ENCODE measurements around the gene YIF1A.
"Not testable (repeated sequence)": the region's sequence is repeated elsewhere in the genome, so short reads cannot be mapped to it uniquely, and the experiment has no call there.

Gene YIF1A

DNA sequence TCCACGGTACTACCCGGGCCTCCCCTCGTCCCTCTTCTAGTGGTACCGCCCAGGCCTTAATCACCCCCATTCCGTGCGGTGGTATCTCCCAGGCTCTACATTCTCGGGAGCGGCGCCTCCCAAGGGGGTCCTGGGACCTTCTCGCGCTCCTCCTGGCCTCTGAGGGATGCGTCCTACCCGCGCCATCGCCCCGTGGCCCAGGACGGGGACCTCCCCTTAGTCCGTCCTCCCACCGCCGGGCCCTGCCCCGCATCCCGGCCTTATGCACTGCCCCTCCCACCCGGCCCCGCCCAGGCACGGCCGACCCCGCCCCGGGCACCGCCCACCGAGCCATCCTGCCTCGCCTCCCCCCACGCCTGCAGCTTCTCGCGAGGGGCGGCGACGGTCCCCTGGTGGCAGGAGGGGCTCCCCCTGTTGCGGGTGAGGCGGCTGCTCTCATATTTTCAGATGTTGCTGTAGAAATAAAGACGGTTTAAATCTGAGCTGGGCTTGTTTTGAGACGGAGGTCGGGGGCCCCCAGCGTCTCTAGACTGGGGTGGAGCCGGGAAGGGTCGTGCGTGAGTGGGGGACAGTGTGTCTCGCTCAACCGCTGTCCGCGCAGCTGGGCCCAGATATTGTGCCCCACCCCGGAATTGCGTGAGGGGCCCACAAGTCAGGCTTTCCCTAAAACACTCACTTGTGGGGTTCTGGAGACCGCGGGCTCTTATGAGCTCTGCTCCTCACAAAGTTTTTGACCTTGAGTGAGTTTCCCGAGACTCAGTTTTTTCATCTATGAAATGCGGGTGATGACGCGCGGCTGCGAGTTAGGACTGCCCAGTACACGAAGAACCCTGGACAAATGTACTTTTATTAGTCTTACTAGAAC, 21.3 kb downstream of the YIF1A start:
- peak; percentile 90 for DNase-seq

DNA sequence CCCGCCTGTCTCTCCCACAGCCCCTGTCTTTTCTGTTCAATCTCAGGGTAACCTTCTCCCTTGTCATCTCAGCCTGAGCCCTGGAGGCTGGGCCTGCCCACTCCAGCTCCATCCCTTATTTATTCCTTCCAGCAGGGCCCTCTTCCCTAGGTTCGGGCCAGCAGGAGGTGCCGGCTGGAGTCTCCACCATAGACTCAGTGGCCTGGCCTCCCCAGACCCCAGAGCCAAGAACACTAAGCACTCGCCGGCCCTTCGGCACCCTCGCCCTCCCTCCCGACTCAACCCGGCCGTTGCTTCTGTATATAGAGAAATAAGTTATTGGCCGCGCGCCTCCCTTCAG, 21.9 kb downstream of the YIF1A start:
- DNase-seq, result no peak

DNA sequence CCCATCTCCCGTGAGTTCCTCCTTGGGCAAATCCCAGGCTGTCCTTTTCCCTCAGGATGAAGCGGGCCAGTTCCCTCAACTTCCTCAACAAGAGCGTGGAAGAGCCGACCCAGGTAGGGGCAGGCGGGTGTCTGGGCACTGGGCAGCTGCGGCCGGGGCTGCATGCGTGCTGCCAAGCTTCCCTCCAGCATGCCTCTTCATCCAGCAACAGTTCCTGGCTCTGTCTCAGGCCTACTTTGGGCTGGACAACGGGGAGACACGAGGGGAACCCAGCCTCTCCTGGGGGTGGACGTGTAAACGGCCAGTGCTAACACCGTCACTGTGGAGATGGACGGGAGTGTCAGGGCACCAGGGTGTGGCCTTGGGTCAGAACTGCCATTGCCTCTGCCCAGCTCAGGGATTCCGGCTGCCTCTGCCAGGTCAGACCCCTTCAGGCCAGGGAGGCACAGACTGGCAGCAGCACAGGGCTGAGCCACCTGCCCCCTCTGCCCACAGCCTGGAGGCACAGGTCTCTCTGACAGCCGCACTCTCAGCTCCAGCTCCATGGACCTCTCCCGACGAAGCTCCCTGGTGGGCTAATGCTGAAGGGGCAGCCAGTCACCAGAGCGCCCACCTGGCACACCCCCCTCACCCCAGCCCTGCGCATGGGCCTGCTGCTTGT, 22.4 kb downstream of the YIF1A start:
- no peak for DNase-seq

DNA sequence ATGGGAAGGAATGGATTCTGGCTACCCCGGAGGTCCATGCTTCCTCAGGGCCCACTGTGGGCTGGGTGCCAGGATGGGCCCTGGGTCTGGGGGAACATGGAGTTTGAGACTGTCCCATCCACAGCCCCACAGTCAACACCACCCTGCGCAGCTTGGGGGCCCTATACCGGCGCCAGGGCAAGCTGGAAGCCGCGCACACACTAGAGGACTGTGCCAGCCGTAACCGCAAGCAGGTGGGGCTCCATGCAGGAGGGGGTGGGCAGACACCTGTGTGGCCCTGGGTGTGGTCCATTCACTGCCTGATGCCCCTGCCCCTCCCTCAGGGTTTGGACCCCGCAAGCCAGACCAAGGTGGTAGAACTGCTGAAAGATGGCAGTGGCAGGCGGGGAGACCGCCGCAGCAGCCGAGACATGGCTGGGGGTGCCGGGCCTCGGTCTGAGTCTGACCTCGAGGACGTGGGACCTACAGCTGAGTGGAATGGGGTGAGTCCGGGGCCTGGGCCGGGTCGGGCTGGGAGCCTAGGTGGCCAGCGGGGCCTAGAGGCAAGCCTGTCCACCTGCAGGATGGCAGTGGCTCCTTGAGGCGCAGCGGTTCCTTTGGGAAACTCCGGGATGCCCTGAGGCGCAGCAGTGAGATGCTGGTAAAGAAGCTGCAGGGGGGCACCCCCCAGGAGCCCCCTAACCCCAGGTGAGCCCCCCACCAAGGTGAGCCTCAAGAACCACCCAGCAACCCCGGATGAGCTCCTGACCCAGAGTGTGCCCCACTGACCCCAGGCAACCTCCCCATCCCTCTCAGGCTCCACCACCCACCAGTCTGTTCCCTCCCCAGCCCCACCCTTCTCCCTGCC, 23.2 kb downstream of the YIF1A start:
- no peak for DNase-seq

DNA sequence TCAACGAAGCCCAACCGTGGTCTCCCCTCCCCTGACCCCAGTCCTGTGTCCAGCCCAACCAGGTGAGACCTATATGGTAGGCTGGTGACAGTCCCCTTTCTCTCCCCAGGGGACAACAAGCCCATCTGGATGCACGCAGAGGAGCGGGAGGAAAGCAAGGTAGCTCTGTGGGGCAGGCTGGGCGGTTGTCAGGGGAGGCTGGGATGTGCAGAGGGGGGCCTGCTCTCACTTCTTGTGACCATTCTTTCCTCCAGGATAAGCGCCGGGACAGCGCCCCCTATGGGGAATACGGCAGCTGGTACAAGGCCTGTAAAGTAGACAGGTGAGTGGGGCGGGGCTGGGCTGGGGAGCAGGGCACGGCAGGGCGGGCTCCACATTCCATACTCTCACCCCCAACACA, 24.0 kb downstream of the YIF1A start:
- DNase-seq, result peak; percentile 32

DNA sequence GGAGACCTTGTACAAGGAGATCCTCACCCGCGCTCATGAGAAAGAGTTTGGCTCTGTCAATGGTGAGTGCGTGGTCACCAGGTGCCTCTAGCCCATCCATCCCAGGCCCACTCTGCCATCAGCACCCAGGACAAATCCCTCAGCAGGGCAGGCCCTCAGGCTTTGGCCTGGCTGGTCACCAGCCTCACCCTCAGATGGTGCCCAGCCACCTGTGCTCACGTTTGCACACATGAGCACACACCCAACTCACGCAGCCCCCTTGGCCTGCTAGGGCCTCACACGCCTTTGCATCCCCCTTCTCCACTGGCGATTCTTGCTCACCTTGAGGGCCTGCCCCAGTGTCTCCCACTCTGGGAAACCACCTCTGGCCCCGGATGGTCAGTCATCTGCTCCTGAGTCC, 24.6 kb downstream of the YIF1A start:
- no peak for DNase-seq

DNA sequence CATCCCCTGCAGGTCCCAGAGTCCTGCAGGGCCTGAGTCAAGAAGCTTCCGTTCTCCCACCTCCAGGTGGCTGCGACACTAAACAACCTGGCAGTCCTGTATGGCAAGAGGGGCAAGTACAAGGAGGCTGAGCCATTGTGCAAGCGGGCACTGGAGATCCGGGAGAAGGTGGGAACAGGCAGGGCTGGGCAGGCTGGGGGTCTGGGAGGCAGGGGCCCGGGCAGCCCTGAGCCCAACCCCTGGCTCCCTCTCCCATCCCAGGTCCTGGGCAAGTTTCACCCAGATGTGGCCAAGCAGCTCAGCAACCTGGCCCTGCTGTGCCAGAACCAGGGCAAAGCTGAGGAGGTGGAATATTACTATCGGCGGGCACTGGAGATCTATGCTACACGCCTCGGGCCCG, 25.2 kb downstream of the YIF1A start:
- no peak for DNase-seq

DNA sequence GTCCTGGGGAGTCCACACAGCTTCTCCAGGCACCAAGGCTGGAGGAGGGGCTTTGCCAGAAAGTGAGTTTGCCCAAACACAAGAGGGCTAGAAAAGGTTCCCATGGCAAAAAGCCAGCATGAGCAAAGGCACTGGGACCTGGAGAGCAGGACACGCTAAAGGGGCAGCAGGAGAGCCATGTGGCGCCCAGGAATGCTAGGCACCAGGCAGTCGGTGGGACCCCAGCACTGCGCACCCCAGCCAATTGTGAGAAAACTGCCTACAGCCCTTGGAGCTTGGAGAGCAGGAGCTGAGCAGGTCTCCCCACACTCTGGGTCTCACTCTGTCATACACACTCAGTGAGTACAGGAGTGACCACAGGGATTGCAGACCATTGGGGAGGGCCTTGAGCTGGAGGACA, 25.7 kb downstream of the YIF1A start:
- DNase-seq, result no peak

DNA sequence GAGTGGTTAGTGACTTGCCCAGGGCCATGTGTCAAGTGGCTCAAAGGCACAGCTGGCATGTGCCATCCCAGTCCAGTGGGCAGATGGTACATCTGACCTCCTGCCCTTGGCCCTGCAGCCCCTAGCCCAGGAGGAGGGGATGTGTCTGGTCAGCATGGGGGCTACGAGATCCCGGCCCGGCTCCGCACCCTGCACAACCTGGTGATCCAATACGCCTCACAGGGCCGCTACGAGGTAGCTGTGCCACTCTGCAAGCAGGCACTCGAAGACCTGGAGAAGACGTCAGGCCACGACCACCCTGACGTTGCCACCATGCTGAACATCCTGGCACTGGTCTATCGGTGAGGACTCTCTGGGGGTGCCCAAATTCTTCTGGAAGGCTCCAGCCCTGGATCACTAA, 26.2 kb downstream of the YIF1A start:
- no peak for DNase-seq

DNA sequence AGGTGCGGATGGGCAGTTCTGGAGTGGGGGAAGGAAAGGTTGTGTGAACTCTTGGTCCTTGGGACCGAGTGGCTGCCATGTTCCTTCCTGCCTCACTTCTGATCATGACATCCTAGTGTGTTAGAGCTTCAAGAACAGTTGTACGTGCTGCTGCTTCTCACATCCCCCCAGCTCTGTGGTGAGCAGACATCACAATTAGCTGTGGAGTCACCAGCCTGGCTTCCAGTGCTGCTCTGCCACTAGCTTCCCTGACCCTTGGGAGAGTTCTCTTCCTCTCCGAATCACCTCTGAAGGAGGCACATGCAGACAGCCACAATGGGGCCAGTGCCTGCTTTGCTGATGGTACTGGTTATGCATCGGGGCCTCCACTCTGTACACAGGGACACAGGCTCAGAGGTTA, 26.8 kb downstream of the YIF1A start:
- no peak for DNase-seq

DNA sequence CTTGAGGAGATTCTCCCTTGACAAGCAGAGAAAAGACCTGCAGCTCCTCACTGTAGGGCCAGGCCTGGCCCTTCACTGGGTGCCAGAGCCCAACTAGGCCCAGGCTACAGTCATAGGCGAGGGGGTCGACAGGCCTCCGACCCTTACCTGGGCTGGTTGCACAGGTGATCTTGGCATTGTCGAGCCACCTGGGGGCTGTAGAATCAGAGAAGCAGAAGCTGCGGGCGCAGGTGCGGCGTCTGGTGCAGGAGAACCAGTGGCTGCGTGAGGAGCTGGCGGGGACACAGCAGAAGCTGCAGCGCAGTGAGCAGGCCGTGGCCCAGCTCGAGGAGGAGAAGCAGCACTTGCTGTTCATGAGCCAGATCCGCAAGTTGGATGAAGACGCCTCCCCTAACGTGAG, 27.4 kb downstream of the YIF1A start:
- no peak for DNase-seq

DNA sequence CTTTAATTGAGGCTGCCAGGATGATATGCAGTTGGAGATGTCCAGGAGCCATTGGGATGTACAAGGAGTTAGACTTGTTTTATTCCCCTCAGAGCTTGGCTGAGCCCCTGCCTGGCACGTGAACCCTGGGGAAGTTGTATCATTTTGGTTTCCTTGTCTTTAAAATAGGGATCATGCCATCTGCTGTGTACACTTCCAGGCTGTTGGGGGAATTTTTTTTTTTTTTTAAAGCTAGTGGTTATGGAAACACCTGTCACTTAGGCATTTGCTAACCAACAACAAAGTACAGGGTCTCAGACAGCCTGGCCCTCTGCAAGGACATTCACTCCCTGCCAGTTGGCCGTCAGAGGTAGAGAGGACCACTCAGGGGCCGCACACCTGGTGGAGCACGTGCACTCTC, 29.0 kb downstream of the YIF1A start:
- no peak for DNase-seq

DNA sequence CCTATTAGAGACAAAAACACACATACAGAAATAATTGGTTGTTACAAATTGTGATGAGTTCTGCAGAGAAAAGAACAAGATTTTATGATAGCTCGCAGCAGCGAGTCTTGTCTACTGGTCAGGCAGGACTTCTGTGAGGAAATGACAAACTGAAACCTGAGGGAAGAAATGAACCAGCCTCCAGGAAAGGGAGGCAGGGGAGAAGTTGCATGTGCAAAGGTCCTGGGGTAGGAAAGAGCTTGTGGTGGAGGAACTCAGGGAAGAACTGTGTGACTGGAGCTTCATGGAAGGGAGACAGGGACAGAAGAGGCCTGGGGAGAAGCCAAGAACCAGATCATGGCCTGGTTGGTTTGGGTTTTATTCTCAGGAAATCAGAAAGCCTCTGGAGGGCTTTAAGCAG, 29.7 kb downstream of the YIF1A start:
- no peak for DNase-seq

DNA sequence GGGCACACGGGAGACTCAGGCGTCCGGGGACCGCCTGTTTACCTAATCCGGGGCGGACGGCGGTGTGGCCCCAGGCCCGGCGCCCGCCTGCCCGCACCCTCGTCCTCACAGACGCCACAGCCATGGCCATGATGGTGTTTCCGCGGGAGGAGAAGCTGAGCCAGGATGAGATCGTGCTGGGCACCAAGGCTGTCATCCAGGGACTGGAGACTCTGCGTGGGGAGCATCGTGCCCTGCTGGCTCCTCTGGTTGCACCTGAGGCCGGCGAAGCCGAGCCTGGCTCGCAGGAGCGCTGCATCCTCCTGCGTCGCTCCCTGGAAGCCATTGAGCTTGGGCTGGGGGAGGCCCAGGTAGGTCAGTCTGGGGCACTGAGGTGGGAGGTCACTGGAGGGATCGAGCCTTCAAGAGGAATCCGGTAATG, 30.5 kb downstream of the YIF1A start:
- DNase-seq, result no peak

DNA sequence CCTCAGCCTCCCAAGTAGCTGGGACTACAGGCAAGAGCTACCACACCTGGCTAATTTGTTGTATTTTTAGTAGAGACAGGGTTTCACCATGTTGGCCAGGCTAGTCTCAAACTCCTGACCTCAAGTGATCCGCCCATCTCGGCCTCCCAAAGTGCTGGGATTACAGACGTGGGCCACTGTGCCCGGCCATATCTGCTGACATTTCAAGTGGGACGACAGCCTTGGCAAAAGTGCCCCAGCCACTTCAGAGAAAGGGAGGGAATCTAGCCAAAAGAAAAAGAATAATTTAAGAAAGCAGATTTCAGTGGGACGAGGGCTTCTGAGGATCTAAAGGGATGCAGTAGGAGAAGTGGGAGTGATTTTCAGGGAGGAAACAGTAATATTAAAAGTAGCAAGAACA, 35.9 kb downstream of the YIF1A start:
- not testable (repeated sequence) for DNase-seq

DNA sequence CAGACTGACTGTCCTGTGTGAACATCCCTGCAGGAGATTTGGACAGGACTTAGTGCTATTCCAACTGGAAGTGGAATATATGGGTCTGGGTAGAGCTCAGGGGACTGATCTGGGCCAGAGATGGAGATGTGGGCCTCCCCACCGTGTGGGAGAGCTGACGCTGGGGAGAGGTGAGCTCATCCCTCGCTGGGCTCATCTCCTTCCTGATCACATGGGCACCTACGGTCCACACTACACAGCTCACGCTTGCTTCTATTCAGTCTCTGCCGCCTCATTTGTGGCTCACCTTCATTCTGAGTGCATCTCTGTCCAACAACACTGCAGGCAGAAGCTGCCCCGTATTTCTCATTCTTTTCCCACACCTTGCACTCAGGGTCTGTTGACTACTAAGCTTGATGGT, 37.1 kb downstream of the YIF1A start:
- no peak for DNase-seq

DNA sequence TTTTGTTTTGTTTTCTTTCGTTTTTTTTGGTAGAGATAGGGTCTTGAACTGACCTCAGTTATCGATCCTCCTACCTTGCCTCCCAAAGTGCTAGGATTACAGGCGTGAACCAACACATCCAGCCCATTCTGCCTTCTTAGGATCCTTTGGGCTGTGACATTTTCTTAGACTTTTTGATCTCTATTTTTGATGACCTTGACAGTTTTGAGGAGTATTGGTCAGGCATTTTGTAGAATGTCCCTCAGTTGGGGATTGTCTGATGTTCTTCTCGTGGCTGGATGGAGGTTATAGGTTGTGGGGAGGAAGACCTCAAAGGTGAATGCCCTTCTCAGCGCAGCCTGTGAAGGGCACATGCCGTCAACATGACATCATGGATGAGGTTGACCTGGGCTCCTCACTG, 40.0 kb downstream of the YIF1A start:
- no peak for DNase-seq

DNA sequence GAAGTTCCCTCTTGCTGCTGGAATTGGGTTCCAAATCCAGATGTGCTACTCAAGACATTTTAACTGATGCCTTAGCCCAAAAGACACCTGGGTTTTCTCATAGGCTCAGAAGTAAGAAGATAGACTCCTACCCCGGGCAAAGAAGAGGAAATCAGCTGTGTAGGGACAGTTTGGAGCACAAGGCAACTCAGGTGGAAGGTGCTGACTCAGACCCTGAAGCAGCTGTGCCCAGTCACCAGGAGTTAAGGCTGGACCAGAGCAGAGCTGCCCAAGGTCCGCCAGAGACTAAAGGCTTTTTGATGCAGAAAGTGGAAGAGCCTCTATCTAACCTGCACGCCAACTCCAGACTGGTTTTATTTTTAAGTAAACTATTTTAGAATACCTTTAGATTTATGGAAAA, 41.1 kb downstream of the YIF1A start:
- no peak for DNase-seq

DNA sequence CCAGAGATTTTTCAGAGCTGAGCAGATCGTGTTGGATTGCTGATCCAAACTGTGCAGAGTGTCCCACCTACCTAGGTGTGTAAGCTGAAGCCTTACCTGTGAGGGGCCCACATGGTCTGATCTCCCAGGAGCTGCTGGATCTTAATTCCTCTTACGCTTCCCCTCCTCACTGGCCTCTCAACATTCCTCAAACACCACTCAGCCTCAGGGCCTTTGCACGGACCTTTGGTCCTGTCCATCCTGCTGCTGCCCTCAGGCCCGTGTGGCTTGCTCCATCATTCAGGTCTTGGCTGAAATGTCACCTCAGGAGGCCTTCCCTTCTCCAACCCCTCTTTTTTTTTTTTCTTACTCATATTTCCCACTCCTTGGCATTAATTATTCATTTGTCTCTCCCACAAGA, 41.6 kb downstream of the YIF1A start:
- DNase-seq, result no peak

DNA sequence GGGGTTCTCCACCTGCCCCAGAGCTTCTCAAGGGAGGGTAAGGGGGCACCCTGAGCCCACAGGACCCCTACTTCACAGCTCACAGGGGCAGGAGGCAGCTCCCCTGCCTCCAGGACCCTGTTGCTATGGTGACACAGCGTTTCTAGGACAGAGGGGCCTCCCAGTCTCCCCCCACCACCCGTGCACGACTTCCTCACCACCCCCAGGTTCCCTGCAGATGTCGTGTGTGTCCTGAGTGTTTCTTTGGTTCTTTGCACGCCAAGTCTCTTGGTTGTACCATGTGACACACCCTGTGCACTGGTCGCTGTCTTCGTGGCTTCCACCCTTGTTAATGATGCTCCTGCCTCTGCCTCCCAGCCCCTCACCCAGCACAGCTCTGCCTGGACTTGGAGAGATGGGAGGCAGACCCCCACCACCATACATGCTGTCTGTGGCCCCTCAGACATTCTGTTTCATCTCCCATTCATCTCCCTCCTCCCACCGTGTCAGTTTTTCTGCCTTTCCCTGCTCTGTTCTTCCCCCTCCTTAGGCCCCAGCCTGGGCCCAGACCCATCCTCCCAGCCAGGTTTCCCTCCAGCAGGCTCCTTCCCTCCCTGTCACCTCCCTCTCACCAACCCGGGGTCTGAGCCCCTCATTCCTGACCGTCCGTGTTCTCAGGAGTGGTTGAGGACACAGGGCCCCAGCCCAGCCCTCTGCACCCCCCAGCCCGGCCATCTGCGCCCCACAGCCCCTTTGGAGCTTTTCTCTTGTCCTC, 45.0 kb downstream of the YIF1A start:
- DNase-seq, result no peak

DNA sequence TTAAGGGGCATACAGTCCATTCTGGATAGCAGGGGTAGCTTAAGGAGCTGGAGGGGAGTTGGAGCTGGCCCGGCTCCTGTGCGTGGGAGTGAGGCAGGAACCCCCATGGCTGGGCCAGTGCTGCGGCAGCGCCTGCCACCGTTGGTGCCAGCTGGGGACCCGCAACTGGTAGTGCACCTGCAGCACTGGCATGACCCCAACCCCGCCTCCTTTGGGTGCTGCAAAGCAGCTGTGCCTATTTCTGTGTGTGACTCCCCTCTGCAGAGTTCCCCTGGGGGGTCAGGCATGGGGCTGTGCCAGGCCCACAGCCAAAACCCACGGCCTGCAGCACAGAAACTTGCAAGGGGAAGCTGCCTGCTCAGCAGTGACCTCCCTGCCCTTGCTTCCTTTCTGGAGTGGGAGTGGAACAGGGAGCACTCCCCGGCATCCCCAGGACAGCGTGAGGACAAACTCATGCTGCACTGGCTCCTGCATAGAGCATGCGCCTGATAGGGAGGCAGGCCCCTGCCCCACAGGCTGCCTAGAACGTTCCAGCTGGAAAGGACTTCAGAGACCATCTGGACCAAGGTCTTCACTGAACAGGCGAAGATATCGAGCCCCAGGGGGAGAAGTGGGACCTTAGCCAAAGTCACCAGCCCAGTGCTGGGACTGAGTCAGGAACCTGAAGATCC, 46.7 kb downstream of the YIF1A start:
- DNase-seq, result no peak

DNA sequence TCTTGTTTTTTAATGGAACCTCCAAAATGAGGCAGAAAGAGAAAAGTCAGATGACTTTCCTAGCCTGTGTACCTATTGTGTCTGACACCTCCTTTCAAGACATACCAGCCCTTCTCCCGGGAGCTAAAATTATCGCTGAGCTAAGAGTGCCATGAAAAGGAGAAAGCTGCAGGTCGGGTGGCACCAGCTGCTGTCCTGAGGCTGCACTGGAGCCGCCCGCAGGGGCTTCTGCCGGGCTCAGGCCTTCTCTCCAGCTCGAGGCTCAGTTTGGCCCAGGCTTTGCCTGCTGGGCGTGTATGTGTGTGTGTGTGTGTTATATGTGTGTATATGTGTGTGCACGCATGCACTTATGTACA, 48.2 kb downstream of the YIF1A start:
- DNase-seq, result no peak

Data from hematopoietic multipotent progenitor cell treated with erythropoietin and hydrocortisone succinate and interleukin-3 and kit ligand, for 6 days (in vitro differentiated cells).